Panc1 (cell line): ENCODE data around the gene C1D.

Source experiments
- CTCF ChIP-seq: fragments of 450-650 bp; IDR thresholded peaks from 2 replicates; pipeline ENCODE4 v1.5.1; 2017; ENCODE audit warnings: mild to moderate bottlenecking
- POLR2AphosphoS5 ChIP-seq: IDR thresholded peaks from 2 replicates; pipeline ENCODE4 v1.6.1; 2012; ENCODE audit warnings: mild to moderate bottlenecking, low read depth, low read length, moderate library complexity
- SIN3A ChIP-seq: IDR thresholded peaks from 2 replicates; pipeline ENCODE4 v1.6.1; 2012; ENCODE audit warnings: low read depth, mild to moderate bottlenecking, low read length, moderate library complexity, borderline replicate concordance; ENCODE audit not compliant: insufficient read depth
- TCF7L2 ChIP-seq: IDR thresholded peaks from 2 replicates; pipeline ENCODE4 v1.6.1; 2011; ENCODE audit warnings: mild to moderate bottlenecking, low read depth, low read length, inconsistent platforms
- TF ChIP-seq, protein P1 (sequence below), 2 experiments: IDR thresholded peaks; 2 replicates each; pipeline ENCODE4 v1.6.1; 2011 to 2012; ENCODE audit warnings: low read depth in 2 of 2, control low read depth in 1 of 2, low read length in 1 of 2, mild to moderate bottlenecking in 1 of 2, moderate library complexity in 1 of 2; ENCODE audit not compliant: insufficient read depth in 1 of 2

GRCh38 chr2:68041704-68042245 is 21.0 kb downstream of the C1D start:
- no peak for TF ChIP-seq CTCF
- TF ChIP-seq POLR2AphosphoS5, result no peak
- TF ChIP-seq SIN3A, result no peak
- TF ChIP-seq, protein P1, sequence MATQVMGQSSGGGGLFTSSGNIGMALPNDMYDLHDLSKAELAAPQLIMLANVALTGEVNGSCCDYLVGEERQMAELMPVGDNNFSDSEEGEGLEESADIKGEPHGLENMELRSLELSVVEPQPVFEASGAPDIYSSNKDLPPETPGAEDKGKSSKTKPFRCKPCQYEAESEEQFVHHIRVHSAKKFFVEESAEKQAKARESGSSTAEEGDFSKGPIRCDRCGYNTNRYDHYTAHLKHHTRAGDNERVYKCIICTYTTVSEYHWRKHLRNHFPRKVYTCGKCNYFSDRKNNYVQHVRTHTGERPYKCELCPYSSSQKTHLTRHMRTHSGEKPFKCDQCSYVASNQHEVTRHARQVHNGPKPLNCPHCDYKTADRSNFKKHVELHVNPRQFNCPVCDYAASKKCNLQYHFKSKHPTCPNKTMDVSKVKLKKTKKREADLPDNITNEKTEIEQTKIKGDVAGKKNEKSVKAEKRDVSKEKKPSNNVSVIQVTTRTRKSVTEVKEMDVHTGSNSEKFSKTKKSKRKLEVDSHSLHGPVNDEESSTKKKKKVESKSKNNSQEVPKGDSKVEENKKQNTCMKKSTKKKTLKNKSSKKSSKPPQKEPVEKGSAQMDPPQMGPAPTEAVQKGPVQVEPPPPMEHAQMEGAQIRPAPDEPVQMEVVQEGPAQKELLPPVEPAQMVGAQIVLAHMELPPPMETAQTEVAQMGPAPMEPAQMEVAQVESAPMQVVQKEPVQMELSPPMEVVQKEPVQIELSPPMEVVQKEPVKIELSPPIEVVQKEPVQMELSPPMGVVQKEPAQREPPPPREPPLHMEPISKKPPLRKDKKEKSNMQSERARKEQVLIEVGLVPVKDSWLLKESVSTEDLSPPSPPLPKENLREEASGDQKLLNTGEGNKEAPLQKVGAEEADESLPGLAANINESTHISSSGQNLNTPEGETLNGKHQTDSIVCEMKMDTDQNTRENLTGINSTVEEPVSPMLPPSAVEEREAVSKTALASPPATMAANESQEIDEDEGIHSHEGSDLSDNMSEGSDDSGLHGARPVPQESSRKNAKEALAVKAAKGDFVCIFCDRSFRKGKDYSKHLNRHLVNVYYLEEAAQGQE (IDR thresholded peaks at IDR 0.05; ENCODE audit: insufficient read depth in 1 of 2, low read depth in 2 of 2, low read length in 1 of 2), result no peak
- TF ChIP-seq TCF7L2, result no peak
